SK-N-SH (cell line): Measurements from ENCODE around the gene GOLPH3. TPM values are rescaled to one million over a fixed set of nuclear protein-coding genes. Genes with fewer than 3 reads are reported as not detected.

Source experiments
- CTCF ChIA-PET: fragments of 300-600, 350-600 bp; formaldehyde crosslinking; extraction: SDS; loops from one replicate; lab custom pipeline; 2021; lab: Yijun Ruan, JAX
- POLR2A ChIA-PET: fragments of 350-600 bp; sonication (Branson Sonifier 250); formaldehyde crosslinking; extraction: SDS; loops from one replicate; lab custom pipeline; 2020; ENCODE audit warnings: antibody characterized with exemption, inconsistent platforms; lab: Yijun Ruan, JAX
- DNase-seq: peaks from one replicate; pipeline ENCODE4 v3.0.0; 2012
- H2AFZ ChIP-seq: fragments of 200-600 bp; sonication (generic); 2 replicates; pipeline ENCODE4 v1.8.1; 2016; ENCODE audit warnings: antibody characterized with exemption, mild to moderate bottlenecking, low read depth
- H3F3A ChIP-seq: fragments of 200-600 bp; sonication (generic); replicated peaks from 2 replicates; pipeline ENCODE3; 2016; ENCODE audit warnings: antibody characterized with exemption, mild to moderate bottlenecking; ENCODE audit not compliant: insufficient read depth
- H3K27ac ChIP-seq, 2 experiments: fragments of 200-500 bp in 1 of 2; fragments of 200-600 bp in 1 of 2; sonication (Bioruptor generic) in 1 of 2; sonication (generic), shearing (Covaris generic) in 1 of 2; 2 replicates each; pipeline versions ENCODE4 v1.5.1 to v1.6.1; 2014 to 2016; ENCODE audit warnings: low read depth in 2 of 2, inconsistent platforms in 1 of 2, low read length in 1 of 2, mild to moderate bottlenecking in 1 of 2, mixed read lengths in 1 of 2
- H3K27me3 ChIP-seq: fragments of 200-600 bp; sonication (generic), shearing (Covaris generic); 2 replicates; pipeline ENCODE4 v1.6.1; 2016; ENCODE audit warnings: mixed run types; ENCODE audit not compliant: insufficient read depth
- H3K36me3 ChIP-seq, 2 experiments: fragments of 200-500 bp in 1 of 2; fragments of 200-600 bp in 1 of 2; sonication (Bioruptor generic) in 1 of 2; sonication (generic) in 1 of 2; replicated peaks in 1 of 2; 2 replicates each; pipeline versions ENCODE3 to v1.5.1; 2014 to 2016; ENCODE audit warnings: low read length in 1 of 2, mild to moderate bottlenecking in 1 of 2; ENCODE audit not compliant: insufficient read depth in 2 of 2, control insufficient read depth in 1 of 2
- H3K4me1 ChIP-seq, 2 experiments: fragments of 200-500 bp in 1 of 2; fragments of 200-600 bp in 1 of 2; sonication (Bioruptor generic) in 1 of 2; sonication (generic), shearing (Covaris generic) in 1 of 2; 2 replicates each; pipeline versions ENCODE4 v1.5.1 to v1.6.1; 2014 to 2016; ENCODE audit warnings: low read depth in 1 of 2, low read length in 1 of 2, mixed run types in 1 of 2; ENCODE audit not compliant: insufficient read depth in 2 of 2, control insufficient read depth in 1 of 2
- H3K4me2 ChIP-seq: fragments of 200-600 bp; sonication (generic), shearing (Covaris generic); 2 replicates; pipeline ENCODE4 v1.6.1; 2017; ENCODE audit warnings: mixed run types
- H3K4me3 ChIP-seq, 2 experiments: fragments of 200-500 bp in 1 of 2; fragments of 200-600 bp in 1 of 2; sonication (Bioruptor generic) in 1 of 2; sonication (generic), shearing (Covaris generic) in 1 of 2; 2 replicates each; pipeline versions ENCODE4 v1.5.1 to v1.8.1; 2014 to 2016; ENCODE audit warnings: low read depth in 2 of 2, inconsistent platforms in 1 of 2, low read length in 1 of 2, mild to moderate bottlenecking in 1 of 2, mixed read lengths in 1 of 2, moderate library complexity in 1 of 2
- H3K79me2 ChIP-seq: fragments of 200-600 bp; sonication (generic); 2 replicates; pipeline ENCODE4 v1.8.1; 2017; ENCODE audit warnings: mild to moderate bottlenecking; ENCODE audit not compliant: insufficient read depth
- H3K9ac ChIP-seq: fragments of 200-600 bp; sonication (generic); 2 replicates; pipeline ENCODE4 v1.6.1; 2017; ENCODE audit warnings: mixed run types
- H3K9me2 ChIP-seq: fragments of 200-600 bp; sonication (generic); 2 replicates; pipeline ENCODE4 v1.6.1; 2017; ENCODE audit warnings: mixed run types
- H3K9me3 ChIP-seq: fragments of 200-600 bp; sonication (generic); 2 replicates; pipeline ENCODE4 v1.6.1; 2017; ENCODE audit warnings: mixed run types, mild to moderate bottlenecking, moderate library complexity
- H4K20me1 ChIP-seq: fragments of 200-600 bp; sonication (generic); 2 replicates; pipeline ENCODE4 v1.6.1; 2017; ENCODE audit warnings: mild to moderate bottlenecking, mixed run types; ENCODE audit not compliant: insufficient read depth
- CHD2 ChIP-seq: fragments of 150-350 bp; IDR thresholded peaks from 2 replicates; pipeline ENCODE4 v1.6.1; 2018; ENCODE audit warnings: low read length; ENCODE audit not compliant: partially characterized antibody
- CTCF ChIP-seq: fragments of 200-600 bp; sonication (generic); IDR thresholded peaks from 2 replicates; pipeline ENCODE4 v1.6.1; 2017; ENCODE audit warnings: antibody characterized with exemption, mild to moderate bottlenecking, moderate library complexity
- ELF1 ChIP-seq: IDR thresholded peaks from 2 replicates; pipeline ENCODE4 v1.4.0; 2012
- EZH2phosphoT487 ChIP-seq: fragments of 200-600 bp; sonication (generic); IDR thresholded peaks from 2 replicates; pipeline ENCODE4 v1.6.1; 2017; ENCODE audit warnings: low read depth, mixed run types, mild to moderate bottlenecking, antibody characterized with exemption, moderate library complexity, borderline replicate concordance
- FOSL2 ChIP-seq: IDR thresholded peaks from 2 replicates; pipeline ENCODE4 v1.4.0; 2012; ENCODE audit warnings: low read depth, mild to moderate bottlenecking, moderate library complexity, borderline replicate concordance
- FOXJ3 ChIP-seq: sonication (generic); formaldehyde crosslinking; IDR thresholded peaks from 2 replicates; pipeline ENCODE4 v1.5.1; 2020; ENCODE audit warnings: mild to moderate bottlenecking, missing genetic modification reagents
- GATA2 ChIP-seq: sonication (generic); formaldehyde crosslinking; IDR thresholded peaks from 2 replicates; pipeline ENCODE4 v1.5.0; 2020; ENCODE audit warnings: mild to moderate bottlenecking, missing genetic modification reagents
- JUND ChIP-seq: IDR thresholded peaks from 2 replicates; pipeline ENCODE4 v1.4.0; 2012
- MAX ChIP-seq: IDR thresholded peaks from 2 replicates; pipeline ENCODE4 v1.4.0; 2012; ENCODE audit warnings: low read depth
- MXI1 ChIP-seq: IDR thresholded peaks from 2 replicates; pipeline ENCODE4 v1.6.1; 2012; ENCODE audit warnings: mild to moderate bottlenecking, low read depth, low read length, improper control_type of control experiment
- PBX3 ChIP-seq: IDR thresholded peaks from 2 replicates; pipeline ENCODE4; 2012
- RCOR1 ChIP-seq: fragments of 150-350 bp; IDR thresholded peaks from 2 replicates; pipeline ENCODE4 v1.6.1; 2017; ENCODE audit warnings: antibody characterized with exemption, low read length
- TAF1 ChIP-seq: IDR thresholded peaks from 2 replicates; pipeline ENCODE4 v1.6.1; 2012; ENCODE audit warnings: low read depth, mild to moderate bottlenecking, low read length, moderate library complexity, borderline replicate concordance
- TCF12 ChIP-seq: IDR thresholded peaks from 2 replicates; pipeline ENCODE4 v1.4.0; 2012
- ZBTB33 ChIP-seq: IDR thresholded peaks from 2 replicates; pipeline ENCODE4 v1.4.0; 2012; ENCODE audit warnings: low read depth, borderline replicate concordance
- WGBS: methylation state at CpG from one replicate; pipeline ENCODE4 v1.1.6; 2017; ENCODE audit warnings: low lambda C conversion rate; 5-methylcytosine and 5-hydroxymethylcytosine counted together
- polyA plus RNA-seq, 3 experiments: library from polyadenylated mRNA; depleted of rRNA; stranded (reverse); fragments of >200 nt; gene quantifications; 2 replicates each; pipeline ENCODE4 v1.2.3, GENCODE V29; 2012

Gene GOLPH3
- polyA plus RNA-seq, 1 of the 3 experiments (the other 2 are of a cell fraction) = 25.5 TPM

- H4K20me1 ChIP-seq = peaks cover 89% of the 10 kb centered on the region
- no peak for TF ChIP-seq RCOR1
- TF ChIP-seq FOXJ3 (CRISPR knock-in tag) = no peak
- no peak for TF ChIP-seq JUND
- no peak for TF ChIP-seq PBX3
- no peak for TF ChIP-seq ZBTB33
- TF ChIP-seq TAF1 = no peak
- TF ChIP-seq CTCF = no peak
- TF ChIP-seq GATA2 (CRISPR knock-in tag) = no peak
- TF ChIP-seq MAX = no peak
- no peaks in the 10 kb centered on the region for H3K9me3 ChIP-seq
- no peak for DNase-seq
- H3K27me3 ChIP-seq = no peaks in the 10 kb centered on the region
- 84% methylated on average over 3 of the region's 3 CpGs for WGBS
- H3K9me2 ChIP-seq = no peaks in the 10 kb centered on the region
- H3F3A ChIP-seq = no peaks in the 10 kb centered on the region
- H3K4me2 ChIP-seq = no peak overlapping the region
- H3K27ac ChIP-seq = no peak overlapping the region
- H2AFZ ChIP-seq = no peak overlapping the region
- no peak overlapping the region for H3K4me3 ChIP-seq
- peaks cover 16 to 18% of the 10 kb centered on the region in 2 experiments; a peak in 3 of 4 replicates for H3K4me1 ChIP-seq
- no peak overlapping the region for H3K9ac ChIP-seq
- H3K79me2 ChIP-seq = peaks cover 89% of the 10 kb centered on the region
- ChIA-PET POLR2A (no interaction called here), CTCF (interaction anchor here (0.8 to 1.6 kb wide), 2 partner anchors 21 to 321 kb away, joined by 3 read pairs; no protein-coding TSS in a partner anchor)
- peaks cover 0 to 24% of the 10 kb centered on the region in 2 experiments for H3K36me3 ChIP-seq
These were observed 26.9 kb downstream of the GOLPH3 start for GRCh38 chr5:32147236-32147635.

- peaks cover 0 to 22% of the 10 kb centered on the region in 2 experiments for H3K36me3 ChIP-seq
- no peaks in the 10 kb centered on the region for H3K9me3 ChIP-seq
- peaks cover 82% of the 10 kb centered on the region for H3K79me2 ChIP-seq
- H2AFZ ChIP-seq = no peak overlapping the region
- H4K20me1 ChIP-seq = peaks cover 70% of the 10 kb centered on the region
- H3K27ac ChIP-seq = peak overlapping the region in 1 of 2 experiments; percentile 8; a peak in 1 of 4 replicates
- H3K4me3 ChIP-seq = no peak overlapping the region
- no peak overlapping the region for H3K9ac ChIP-seq
- no peaks in the 10 kb centered on the region for H3F3A ChIP-seq
- no peaks in the 10 kb centered on the region for H3K27me3 ChIP-seq
- no peak for DNase-seq
- H3K4me2 ChIP-seq = no peak overlapping the region
- POLR2A ChIA-PET = no interaction called here
- H3K9me2 ChIP-seq = no peaks in the 10 kb centered on the region
- CTCF ChIA-PET = interaction anchor here (0.7 to 1.6 kb wide), 3 partner anchors 13 to 69 kb away, joined by 3 to 5 read pairs (median 3); no protein-coding TSS in a partner anchor
- WGBS = 98% methylated on average over 2 of the region's 2 CpGs
- peaks cover 13 to 18% of the 10 kb centered on the region in 2 experiments; a peak in 3 of 4 replicates for H3K4me1 ChIP-seq
- TF ChIP-seq TAF1 (no peak), FOSL2 (no peak), MXI1 (no peak), EZH2phosphoT487 (no peak), ELF1 (no peak), CTCF (no peak), TCF12 (no peak), ZBTB33 (no peak), CHD2 (no peak), JUND (no peak)
These were observed 28.7 kb downstream of the GOLPH3 start for GRCh38 chr5:32145378-32145777.
